ENCODE data around the gene RFPL2.
A peak's percentile ranks its signal among the peaks of the same experiment; 100 is the strongest.
"Not testable (repeated sequence)": the region's sequence is repeated elsewhere in the genome, so short reads cannot be mapped to it uniquely, and the experiment has no call there.

RFPL2 gene

GRCh38 chr22:32164075-32164860, 40.6 kb downstream of the RFPL2 start:
- DNase-seq (ENCODE audit: low read depth in 2 of 2) = no peak

GRCh38 chr22:32160411-32160810, 44.5 kb downstream of the RFPL2 start:
- not testable (repeated sequence) for DNase-seq (ENCODE audit: low read depth in 2 of 2)

DNA sequence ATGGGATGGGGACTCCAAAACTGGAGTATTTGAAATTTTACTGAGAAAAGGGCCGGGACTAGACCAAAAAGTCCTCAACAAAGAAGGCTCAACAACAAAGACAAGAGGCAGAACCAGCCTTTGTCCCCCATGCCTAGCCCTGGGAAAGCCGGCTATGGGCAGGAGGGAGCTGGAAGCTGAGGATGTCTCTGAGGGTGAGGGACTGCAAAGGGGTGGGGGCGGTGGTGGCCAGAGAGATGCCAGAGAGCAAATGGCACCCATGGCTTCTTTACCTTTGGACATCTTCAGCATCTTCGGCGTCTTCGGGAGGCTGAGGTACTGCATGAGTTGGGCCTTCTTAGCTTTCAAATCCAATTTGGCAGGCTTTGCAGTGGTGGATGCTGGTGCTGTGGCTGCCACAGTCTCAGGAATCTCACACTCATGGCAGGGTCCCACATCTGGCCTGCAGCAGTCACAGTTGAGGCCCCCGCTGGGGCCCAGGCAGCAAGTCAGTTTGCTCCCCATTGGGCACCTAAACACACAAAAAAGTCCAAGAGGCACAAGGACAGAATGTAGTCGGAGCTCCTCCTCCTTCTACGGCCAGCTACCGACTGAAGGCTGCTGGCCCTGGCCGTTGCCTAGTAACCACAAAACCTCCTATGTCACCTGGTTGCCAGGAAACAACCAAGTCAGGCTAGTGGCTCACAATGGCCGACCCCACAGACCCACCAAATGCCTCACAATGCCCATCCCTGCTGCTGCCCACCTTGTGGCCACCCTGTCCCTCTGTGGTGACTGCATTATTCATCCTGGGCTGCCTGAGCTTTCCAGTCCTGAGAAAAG, 46.0 kb downstream of the RFPL2 start, which contains the start of gene C22orf42:
Gene C22orf42 (minus strand): TSS at position 592 of the 822 bp plus-strand sequence. CDS start 88 bp downstream, at position 504.
- DNase-seq (ENCODE audit: low read depth in 2 of 2) = no peak

DNA sequence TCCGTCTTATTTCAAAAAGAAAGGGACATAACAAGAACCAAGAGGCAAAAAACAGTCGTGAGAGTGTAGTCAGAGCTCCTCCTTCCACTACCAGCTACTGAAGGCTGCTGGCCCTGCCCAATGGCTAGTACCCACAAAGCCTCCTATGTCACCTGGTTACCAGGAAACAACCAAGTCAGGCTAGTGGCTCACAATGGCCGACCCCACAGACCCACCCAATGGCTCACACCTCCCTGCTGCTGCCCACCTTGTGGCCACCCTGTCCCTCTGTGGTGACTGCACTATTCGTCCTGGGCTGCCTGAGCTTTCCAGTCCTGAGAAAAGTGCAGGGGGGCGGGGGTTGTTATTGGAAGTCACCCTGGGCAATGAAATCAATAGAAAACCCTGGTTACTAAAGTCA, 47.2 kb downstream of the RFPL2 start:
- not testable (repeated sequence) for DNase-seq (ENCODE audit: low read depth in 2 of 2)

GRCh38 chr22:32154727-32155126, 50.1 kb downstream of the RFPL2 start:
- not testable (repeated sequence) for DNase-seq (ENCODE audit: low read depth in 2 of 2)

DNA sequence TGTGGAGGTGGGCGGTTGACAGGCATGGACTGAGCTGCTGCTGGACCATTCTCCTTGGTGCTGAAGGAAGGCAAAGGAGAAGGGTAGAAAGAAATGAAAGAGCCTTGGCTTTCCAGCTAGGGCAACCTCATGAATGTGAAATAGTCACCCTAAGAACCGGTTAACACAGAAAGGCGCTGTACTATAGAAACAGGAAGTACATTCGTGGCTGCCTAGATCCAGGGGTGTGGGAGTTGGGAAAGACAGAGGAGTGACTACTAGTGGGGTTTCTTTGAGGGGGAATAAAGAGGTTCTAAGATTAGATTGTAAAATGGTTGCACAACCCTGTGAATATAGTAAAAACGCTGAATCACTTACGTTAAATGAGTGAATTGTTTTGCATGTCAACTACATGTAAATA, 53.2 kb downstream of the RFPL2 start:
- not testable (repeated sequence) for DNase-seq (ENCODE audit: low read depth in 2 of 2)

GRCh38 chr22:32150647-32151046, 54.2 kb downstream of the RFPL2 start:
- not testable (repeated sequence) for DNase-seq (ENCODE audit: low read depth in 2 of 2)

DNA sequence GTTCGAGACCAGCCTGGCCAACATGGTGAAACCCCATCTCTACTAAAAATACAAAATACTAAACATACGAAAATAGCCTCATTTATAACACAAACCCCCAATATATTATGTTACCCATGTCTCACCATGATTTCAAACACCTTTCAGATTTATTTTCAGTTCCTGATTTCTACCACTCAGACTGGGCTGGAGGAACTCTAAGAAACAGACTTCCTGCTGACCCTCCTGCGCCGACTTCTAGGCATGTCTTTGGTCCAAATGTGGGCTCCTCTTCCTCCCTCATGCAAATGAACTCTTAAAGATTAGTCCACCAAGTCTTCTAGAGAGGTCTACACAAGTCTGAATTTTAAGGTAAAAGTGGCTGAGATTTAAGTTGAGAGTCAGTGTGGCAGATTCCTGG, 56.5 kb downstream of the RFPL2 start:
- DNase-seq (ENCODE audit: low read depth in 2 of 2) = not testable (repeated sequence)

DNA sequence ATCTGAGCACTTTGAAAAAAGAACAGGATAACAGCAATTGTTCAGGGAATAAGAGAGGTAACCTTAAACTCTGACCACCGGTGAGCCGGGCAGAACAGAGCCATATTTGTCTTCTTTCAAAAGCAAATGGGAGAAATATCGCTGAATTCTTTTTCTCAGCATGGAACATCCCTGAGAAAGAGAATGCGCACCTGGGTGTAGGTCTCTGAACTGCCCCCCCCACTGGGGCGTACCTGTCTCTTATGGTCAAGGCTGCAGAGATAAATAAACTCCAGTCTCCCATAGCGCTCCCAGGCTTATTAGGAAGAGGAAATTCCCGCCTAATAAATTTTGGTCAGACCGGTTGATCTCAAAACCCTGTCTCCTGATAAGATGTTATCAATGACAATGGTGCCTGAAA, 57.7 kb downstream of the RFPL2 start:
- DNase-seq (ENCODE audit: low read depth in 2 of 2) = not testable (repeated sequence)

DNA sequence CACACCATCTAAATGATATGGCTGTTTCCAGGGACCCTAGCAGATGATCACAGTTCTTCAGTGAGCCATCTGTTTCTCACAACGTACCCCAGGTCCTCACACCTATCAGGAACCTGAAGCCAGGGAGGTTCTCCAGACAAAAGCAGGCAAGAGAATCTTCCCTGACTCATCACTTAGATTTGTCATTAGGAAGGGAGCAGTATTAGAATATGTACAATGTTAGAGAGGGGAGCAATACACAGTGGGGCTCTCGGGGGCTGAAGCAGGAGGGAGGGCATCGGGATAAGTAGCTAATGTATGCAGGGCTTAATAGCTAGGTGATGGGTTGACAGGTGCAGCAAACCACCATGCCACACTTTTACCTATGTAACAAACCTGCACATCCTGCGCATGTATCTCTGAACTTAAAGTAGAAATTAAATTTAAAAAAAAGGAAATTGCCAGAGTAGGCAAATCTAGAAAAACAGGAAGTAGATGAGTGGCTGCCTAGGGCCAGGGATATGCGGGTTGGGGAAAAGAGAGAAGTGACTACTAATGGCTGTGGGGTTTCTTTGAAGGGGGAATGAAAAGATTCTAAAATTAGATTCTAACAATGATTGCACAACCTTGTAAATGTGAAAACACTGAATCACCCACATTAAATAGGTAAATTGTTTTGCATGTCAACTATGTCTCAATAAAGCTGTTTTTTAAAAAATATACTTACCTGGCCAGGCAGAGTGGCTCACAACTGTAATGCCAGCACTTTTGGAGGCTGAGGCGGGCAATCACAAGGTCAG, 60.2 kb downstream of the RFPL2 start:
- no peak for DNase-seq (ENCODE audit: low read depth in 2 of 2)

- DNase-seq (ENCODE audit: low read depth in 2 of 2) = peak in 1 of 2 donors; percentile 32
Observed at GRCh38 chr22:32142600-32142999, 62.3 kb downstream of the RFPL2 start.

GRCh38 chr22:32140688-32141087, 64.2 kb downstream of the RFPL2 start:
- DNase-seq (ENCODE audit: low read depth in 2 of 2) = not testable (repeated sequence)

Measured in stimulated activated CD8-positive, alpha-beta memory T cell treated with anti-CD3 and anti-CD28 coated beads, Interleukin-15, amount 100 ng/mL, for 48 hours (primary cell).